Posterior vena cava (tissue), 2 donors: ENCODE data around the gene KIAA1958. TPM values are rescaled to one million over a fixed set of nuclear protein-coding genes. Genes with fewer than 3 reads are reported as not detected.

Source experiments
- DNase-seq: peaks from one replicate; pipeline ENCODE4 v3.0.0-alpha.2; 2020; ENCODE audit warnings: low spot score
- intact Hi-C, 2 donors: fragments of 100-400 bp; cut with DNase I; formaldehyde crosslinking; loops; one replicate each; pipeline versions ENCODE4 v1.14.1 to v1.14.2; 2022 to 2023
- total RNA-seq, 2 donors: library from RNA; stranded (reverse); fragmentation: NEBNext Ultra II Directional; extraction: Animal tissue kit (Norgen Biotek cat#: 25700); gene quantifications; one replicate each; pipeline ENCODE4 v1.2.1, GENCODE V29; 2021
- donor health status: DM: yes; HTN: yes; CAD: no.
- donor health status: DM: yes; HTN: yes; CAD: no.

KIAA1958 gene
- total RNA-seq, 2 donors from 2014 or later = 4.5 to 5.8 TPM

GRCh38 chr9:112550531-112550930 lies 63.9 kb downstream of the KIAA1958 start:
- intact Hi-C loops = no loop called here
- DNase-seq = no peak

- intact Hi-C loops = no loop called here
- no peak for DNase-seq
Observed at GRCh38 chr9:112551641-112552040, 65.0 kb downstream of the KIAA1958 start.

GRCh38 chr9:112552229-112553056 lies 65.8 kb downstream of the KIAA1958 start:
- intact Hi-C loops = no loop called here
- DNase-seq = no peak

DNA sequence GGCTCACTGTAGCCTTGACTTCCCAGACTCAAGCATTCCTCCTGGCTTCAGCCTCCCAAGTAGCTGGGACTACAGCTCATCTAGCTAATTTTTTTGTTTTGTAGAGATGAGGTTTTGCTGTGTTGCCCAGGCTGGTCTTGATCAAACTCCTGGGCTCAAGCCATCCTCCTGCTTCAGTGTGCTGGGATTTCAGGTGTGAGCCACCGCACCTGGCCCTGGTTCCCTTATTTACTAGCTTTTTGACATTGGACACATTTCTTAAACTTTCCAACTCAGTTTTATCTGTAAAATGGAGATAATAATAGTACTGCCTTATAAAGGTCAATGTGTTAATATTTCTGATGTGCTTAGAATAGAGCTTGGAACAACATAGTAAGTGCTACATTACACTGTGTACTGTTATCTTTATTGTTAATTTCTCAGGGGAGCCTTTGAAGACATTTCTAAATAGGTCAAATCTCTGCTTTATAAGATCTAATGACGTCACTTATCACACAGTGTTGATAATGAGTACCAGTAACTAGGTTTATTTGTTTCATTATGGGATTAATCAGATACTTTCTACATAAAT lies 66.7 kb downstream of the KIAA1958 start:
- DNase-seq = no peak
- intact Hi-C loops = no loop called here

- DNase-seq = no peak
- intact Hi-C loops = no loop called here
Observed at GRCh38 chr9:112554516-112554915, 67.9 kb downstream of the KIAA1958 start.

- no peak for DNase-seq
- intact Hi-C loops = no loop called here
Observed at GRCh38 chr9:112555101-112555643, 68.5 kb downstream of the KIAA1958 start.

GRCh38 chr9:112555844-112556482 lies 69.3 kb downstream of the KIAA1958 start:
- DNase-seq = no peak
- intact Hi-C loops = no loop called here

GRCh38 chr9:112556497-112557442 lies 70.1 kb downstream of the KIAA1958 start:
- intact Hi-C loops = no loop called here
- no peak for DNase-seq

DNA sequence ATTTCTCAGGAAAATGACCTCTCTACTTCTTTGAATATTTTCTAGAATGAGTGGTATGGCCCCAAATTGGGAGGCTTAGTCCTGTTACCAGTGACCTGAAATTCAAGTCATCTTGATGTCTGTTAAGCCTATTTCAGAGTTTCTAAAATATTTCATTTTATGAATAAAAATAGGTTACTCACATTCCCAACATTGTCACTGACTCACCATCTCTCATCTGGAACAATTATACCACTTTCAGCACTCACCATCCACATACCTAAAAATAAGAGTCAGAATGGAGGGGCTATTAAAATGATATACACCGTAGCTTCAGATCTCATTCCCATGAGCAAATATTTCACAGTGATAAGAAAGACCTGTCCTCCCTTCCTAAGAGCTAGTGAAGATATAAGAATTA lies 71.8 kb downstream of the KIAA1958 start:
- DNase-seq = no peak
- intact Hi-C loops = no loop called here

DNA sequence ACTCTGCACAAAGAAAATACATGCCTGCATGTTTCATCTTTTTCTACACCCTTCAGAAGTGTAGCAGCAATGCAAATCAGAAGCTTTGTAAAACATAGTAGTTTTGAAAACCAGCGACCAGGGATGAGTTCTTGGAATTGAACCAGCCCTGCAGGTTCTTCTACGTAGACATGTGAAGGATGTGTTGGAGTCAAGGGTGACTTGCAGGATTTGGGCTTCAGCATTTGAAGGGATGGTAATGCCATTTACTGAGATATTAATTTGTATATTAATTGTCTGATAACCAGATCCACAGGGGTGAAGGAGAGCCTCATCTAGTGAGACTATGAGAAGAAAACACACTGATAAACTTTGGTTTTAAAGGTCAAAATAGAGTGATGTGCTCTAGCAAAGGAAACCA lies 72.4 kb downstream of the KIAA1958 start:
- intact Hi-C loops = no loop called here
- no peak for DNase-seq

GRCh38 chr9:112559629-112560413 lies 73.2 kb downstream of the KIAA1958 start:
- DNase-seq = no peak
- intact Hi-C loops = no loop called here

DNA sequence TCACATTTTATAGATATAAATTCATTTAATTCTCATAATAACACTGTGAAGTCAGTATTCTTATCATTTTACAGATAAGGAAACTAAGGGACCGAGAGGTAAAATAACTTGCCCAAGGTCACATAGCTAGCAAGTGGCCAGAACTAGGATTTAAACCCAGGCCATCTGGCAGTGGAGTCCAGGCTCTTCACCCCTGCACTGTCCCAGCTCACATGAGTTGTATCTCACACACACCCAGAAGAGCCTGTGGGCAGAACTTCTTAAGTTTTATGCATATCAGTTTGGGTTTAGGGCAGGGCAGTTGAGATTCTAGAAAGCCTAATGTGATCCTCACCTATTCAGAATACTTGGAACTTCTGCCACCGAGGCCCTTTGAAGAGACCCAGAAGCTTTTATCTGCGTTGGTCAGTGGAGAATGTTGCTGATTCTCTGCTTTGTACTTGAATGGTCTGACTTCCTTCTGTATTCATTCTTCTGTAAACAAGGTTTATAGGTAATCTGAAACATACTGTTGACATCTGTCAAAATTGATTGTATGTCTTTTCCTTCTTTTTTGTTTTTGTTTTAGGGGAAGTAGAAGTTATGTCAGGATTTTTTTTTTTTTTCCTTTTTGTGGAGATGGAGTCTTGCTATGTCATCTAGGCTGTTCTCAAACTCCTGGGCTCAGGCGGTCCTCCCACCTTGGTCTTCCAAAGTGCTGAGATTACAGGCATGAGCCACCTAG lies 75.8 kb downstream of the KIAA1958 start:
- intact Hi-C loops = no loop called here
- DNase-seq = no peak

DNA sequence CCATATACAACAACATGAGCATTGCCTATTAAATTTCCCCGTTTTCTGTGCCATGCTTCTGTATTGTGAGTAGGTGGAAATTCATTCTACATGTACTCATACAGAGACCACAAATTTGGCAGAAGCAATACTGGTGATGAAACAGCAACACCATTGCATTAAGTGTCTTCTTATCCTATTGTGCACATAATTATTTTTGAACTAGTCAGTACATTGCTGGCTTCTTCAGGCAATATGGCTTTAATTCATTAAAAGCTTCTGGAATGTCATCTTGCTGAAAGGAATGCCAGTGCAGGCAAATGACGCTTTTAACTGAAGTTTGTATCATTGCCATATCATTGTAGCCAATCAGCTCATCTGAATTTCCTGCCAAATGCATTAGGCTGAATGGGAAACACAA lies 82.6 kb downstream of the KIAA1958 start:
- DNase-seq = no peak
- intact Hi-C loops = no loop called here

DNA sequence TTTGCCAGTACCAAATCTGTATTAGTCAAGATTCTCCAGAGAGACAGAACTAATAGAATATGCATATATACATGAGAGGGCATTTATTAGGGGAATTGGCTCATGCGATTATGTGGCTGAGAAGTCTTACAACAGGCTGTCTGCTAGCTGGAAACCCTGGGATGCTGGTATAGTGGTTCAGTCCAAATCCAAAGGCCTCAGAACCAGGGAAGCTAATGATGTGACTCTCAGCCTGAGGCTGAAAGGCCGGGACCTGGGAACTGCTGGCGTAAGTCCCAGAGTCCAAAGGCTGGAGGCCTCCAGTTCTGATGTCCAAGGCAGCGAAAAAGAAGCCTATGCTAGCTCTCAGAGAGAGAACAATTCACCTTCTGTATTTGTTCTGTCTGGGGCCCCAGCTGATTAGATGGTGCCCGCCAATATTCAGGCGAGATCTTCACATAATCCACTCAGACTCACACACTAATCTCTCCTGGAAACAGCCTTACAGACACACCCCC lies 84.1 kb downstream of the KIAA1958 start:
- intact Hi-C loops = no loop called here

GRCh38 chr9:112571624-112572355 lies 85.2 kb downstream of the KIAA1958 start:
- no peak for DNase-seq
- intact Hi-C loops = no loop called here

More for the DNA sequence above, 84.1 kb downstream of the KIAA1958 start:
- DNase-seq = no peak

DNA sequence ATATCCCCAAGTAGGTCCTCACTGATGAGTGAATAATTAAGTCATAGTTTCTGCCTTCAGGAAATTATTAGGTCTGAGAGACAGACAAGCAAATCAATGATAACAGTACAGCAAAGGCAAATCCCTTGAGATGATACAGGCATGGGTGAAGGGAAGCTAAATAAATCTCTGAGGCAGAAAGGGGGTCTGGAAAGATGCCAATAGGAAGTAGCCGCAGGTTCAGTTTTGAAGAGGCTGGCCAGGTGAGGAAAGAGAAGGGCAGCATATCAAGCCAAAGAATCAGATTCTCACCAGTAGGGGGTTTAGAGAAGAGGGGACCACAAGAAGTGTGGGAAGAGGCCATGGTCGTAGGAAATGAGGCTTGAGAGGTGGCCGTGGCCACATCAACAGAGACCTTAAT lies 85.8 kb downstream of the KIAA1958 start:
- DNase-seq = no peak
- intact Hi-C loops = no loop called here

DNA sequence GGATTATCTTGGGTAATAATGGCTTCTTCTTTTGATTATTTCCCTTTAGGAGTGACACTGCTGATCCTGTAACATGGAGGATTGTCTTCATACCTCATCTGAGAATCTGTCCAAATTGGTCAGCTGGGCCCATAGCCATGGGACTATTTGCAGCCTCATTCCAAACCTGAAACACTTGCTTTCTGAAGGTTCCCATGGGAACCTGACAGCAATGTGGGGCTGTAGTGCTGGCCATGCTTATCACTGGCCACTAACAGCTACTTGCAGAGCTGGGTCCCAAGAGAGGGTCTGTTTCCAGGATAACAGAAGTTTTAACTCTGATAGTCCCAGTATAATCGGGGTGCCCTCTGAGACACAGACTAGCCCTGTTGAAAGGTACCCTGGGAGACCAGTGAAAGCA lies 87.4 kb downstream of the KIAA1958 start:
- DNase-seq = no peak
- intact Hi-C loops = no loop called here
